ENCODE data around the gene PAIP2. TPM values are rescaled to one million over a fixed set of nuclear protein-coding genes. Genes with fewer than 3 reads are reported as not detected.

PAIP2 gene
- total RNA-seq, 1 donor = 47.8 TPM

GRCh38 chr5:139387611-139388197 lies 46.0 kb downstream of the PAIP2 start:
- H3K4me1 ChIP-seq (ENCODE audit: insufficient read depth, low read length) = peaks cover 4% of the 10 kb centered on the region
- no peak overlapping the region for H3K27ac ChIP-seq (ENCODE audit: low read depth, low read length)
- H3K4me2 ChIP-seq (ENCODE audit: insufficient read depth, low read length) = no peak overlapping the region
- no peak overlapping the region for H2AFZ ChIP-seq (ENCODE audit: low read length)
- TF ChIP-seq CTCF (IDR thresholded peaks at IDR 0.05; ENCODE audit: extremely low read depth, low read depth, low read length) = no peak
- no peaks in the 10 kb centered on the region for H3K9me3 ChIP-seq (ENCODE audit: low read depth, low read length)
- peak; percentile 73 for DNase-seq (ENCODE audit: insufficient read length, low spot score, missing footprints)
- no peaks in the 10 kb centered on the region for H4K20me1 ChIP-seq (ENCODE audit: insufficient read depth, low read length)
- no peaks in the 10 kb centered on the region for H3K79me2 ChIP-seq (ENCODE audit: insufficient read depth, low read length)
- H3K27me3 ChIP-seq (ENCODE audit: insufficient read depth, low read length) = no peaks in the 10 kb centered on the region
- no peak overlapping the region for H3K4me3 ChIP-seq (ENCODE audit: insufficient read depth, low read length)
- H3K36me3 ChIP-seq (ENCODE audit: insufficient read depth, low read length) = no peaks in the 10 kb centered on the region

DNA sequence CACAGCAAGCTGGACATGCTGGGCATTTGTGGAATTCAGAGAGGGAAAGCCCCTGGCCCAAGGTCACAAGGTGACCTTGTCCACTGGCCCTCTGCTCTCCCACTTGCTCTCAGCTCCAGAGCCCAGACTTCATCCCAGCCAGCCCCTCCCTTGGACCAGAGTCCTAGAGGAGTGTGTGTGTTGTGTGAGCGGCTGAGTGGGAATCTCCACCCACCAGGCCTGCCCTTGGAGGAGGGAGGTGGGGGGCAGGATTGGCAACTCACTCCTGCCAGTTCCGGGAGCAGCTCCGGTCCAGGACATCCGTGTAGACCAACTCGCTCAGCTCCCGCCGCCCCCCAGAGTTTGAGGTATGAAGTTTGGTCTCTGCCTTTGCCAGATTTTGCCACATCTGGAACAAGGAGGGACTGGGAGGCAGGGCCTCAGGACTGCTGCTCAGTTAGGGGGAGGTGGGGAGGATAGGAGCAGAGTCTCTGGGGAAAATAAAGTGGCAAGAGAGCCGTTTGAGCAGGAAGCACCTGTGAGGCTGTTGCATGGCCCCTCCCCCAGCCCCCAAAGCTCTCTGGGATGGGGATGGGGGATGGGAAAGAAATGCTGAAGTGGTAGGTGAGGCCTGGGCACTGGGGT lies 46.7 kb downstream of the PAIP2 start:
- H3K36me3 ChIP-seq (ENCODE audit: insufficient read depth, low read length) = no peaks in the 10 kb centered on the region
- TF ChIP-seq CTCF (IDR thresholded peaks at IDR 0.05; ENCODE audit: extremely low read depth, low read depth, low read length) = no peak
- H4K20me1 ChIP-seq (ENCODE audit: insufficient read depth, low read length) = no peaks in the 10 kb centered on the region
- no peak overlapping the region for H3K27ac ChIP-seq (ENCODE audit: low read depth, low read length)
- peak overlapping the region; percentile 46 for H2AFZ ChIP-seq (ENCODE audit: low read length)
- no peaks in the 10 kb centered on the region for H3K79me2 ChIP-seq (ENCODE audit: insufficient read depth, low read length)
- H3K9me3 ChIP-seq (ENCODE audit: low read depth, low read length) = no peaks in the 10 kb centered on the region
- DNase-seq (ENCODE audit: insufficient read length, low spot score, missing footprints) = peak; percentile 96
- peak overlapping the region; percentile 9 for H3K4me2 ChIP-seq (ENCODE audit: insufficient read depth, low read length)
- peaks cover 3% of the 10 kb centered on the region for H3K27me3 ChIP-seq (ENCODE audit: insufficient read depth, low read length)
- peaks cover 4% of the 10 kb centered on the region for H3K4me1 ChIP-seq (ENCODE audit: insufficient read depth, low read length)
- peak overlapping the region; percentile 30 for H3K4me3 ChIP-seq (ENCODE audit: insufficient read depth, low read length)

DNA sequence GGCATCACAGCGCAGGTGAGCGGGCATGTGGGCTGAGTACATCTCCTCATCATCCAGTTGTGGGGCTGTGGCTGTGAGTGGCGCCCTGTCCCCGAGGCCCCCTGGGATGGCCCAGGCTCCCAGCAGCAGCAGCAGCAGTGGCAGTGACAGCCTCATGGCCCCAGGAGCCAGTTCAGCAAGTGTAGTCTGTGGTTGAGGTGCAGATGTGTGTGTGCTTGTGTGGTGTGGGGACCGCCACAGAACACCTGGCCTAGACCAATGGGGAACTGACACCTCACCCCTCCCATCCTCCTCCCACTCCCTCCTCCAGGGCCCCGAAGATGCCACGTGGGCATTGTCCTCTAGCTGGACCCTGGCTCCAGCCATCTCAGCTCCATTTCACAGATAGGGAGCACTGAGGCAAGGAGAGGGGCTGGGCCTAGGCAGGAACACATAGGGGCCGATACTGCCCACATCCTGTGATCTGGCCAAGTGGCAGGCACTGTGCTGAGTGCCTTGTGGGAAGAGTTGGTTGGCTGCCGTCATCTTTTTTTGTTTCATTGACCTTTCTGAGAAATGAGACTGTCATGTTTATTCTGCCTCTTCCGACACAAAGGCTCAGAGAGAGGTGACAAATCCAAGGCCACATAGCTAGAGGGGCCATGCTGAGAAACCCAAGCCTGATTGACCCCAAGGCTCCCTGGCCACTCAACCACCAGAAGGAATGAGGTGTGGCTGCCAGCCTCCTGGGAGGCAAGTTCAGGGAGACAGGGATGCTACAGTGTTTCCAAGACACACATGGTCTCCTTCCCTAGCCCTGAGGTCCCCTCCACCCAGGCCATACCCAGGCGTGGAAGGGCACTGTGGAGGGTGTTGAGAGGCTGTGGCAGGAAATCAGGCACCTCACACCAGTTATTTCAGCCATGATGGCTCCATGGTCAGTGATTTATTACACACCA lies 48.3 kb downstream of the PAIP2 start, which contains the start of gene MZB1:
Gene MZB1, minus strand, starts transcription at position 213 of the 938 bp plus-strand sequence. Its CDS starts 57 bp downstream, at position 156.
- H3K79me2 ChIP-seq (ENCODE audit: insufficient read depth, low read length) = no peaks in the 10 kb centered on the region
- peak; percentile 87 for DNase-seq (ENCODE audit: insufficient read length, low spot score, missing footprints)
- no peaks in the 10 kb centered on the region for H3K36me3 ChIP-seq (ENCODE audit: insufficient read depth, low read length)
- H3K9me3 ChIP-seq (ENCODE audit: low read depth, low read length) = no peaks in the 10 kb centered on the region
- H3K27ac ChIP-seq (ENCODE audit: low read depth, low read length) = no peak within 1 kb of the TSS
- H3K27me3 ChIP-seq (ENCODE audit: insufficient read depth, low read length) = peaks cover 18% of the 10 kb centered on the region
- H3K4me3 ChIP-seq (ENCODE audit: insufficient read depth, low read length) = no peak within 1 kb of the TSS
- no peak within 1 kb of the TSS for H2AFZ ChIP-seq (ENCODE audit: low read length)
- H3K4me1 ChIP-seq (ENCODE audit: insufficient read depth, low read length) = no peaks in the 10 kb centered on the region
- no peak for TF ChIP-seq CTCF (IDR thresholded peaks at IDR 0.05; ENCODE audit: extremely low read depth, low read depth, low read length)
- no peak within 1 kb of the TSS for H3K4me2 ChIP-seq (ENCODE audit: insufficient read depth, low read length)
- no peaks in the 10 kb centered on the region for H4K20me1 ChIP-seq (ENCODE audit: insufficient read depth, low read length)
